Measurements from ENCODE around the gene COL4A4. TPM values are rescaled to one million over a fixed set of nuclear protein-coding genes. Genes with fewer than 3 reads are reported as not detected.

COL4A4 gene
- total RNA-seq, 1 donor from 2014 or later: 24.3 TPM

- TF ChIP-seq CTCF (IDR thresholded peaks at IDR 0.05): no peak
- Histone ChIP-seq H3K4me1 (no peaks in the 10 kb centered on the region), H3K36me3 (no peaks in the 10 kb centered on the region), H3K27ac (no peak overlapping the region), H3K27me3 (ENCODE audit: low read depth) (no peaks in the 10 kb centered on the region), H3K4me3 (no peak overlapping the region), H3K9me3 (no peaks in the 10 kb centered on the region)
- DNase-seq: no peak
- ATAC-seq: no peak
- intact Hi-C loops (cut with DNase I): no loop called here
These were observed 190.2 kb downstream of the COL4A4 start for GRCh38 chr2:226973816-226974215.

GRCh38 chr2:226971770-226972169 lies 192.2 kb downstream of the COL4A4 start:
- no peaks in the 10 kb centered on the region for H3K4me1 ChIP-seq
- intact Hi-C loops (cut with DNase I): no loop called here

GRCh38 chr2:226971084-226971483 lies 192.9 kb downstream of the COL4A4 start:
- H3K27me3 ChIP-seq (ENCODE audit: low read depth): no peaks in the 10 kb centered on the region
- ATAC-seq (no peak), DNase-seq (no peak)
- H3K27ac ChIP-seq: no peak overlapping the region
- H3K9me3 ChIP-seq: no peaks in the 10 kb centered on the region
- intact Hi-C loops (cut with DNase I): no loop called here
- no peak overlapping the region for H3K4me3 ChIP-seq
- no peaks in the 10 kb centered on the region for H3K4me1 ChIP-seq
- no peak for TF ChIP-seq CTCF (IDR thresholded peaks at IDR 0.05)
- H3K36me3 ChIP-seq: no peaks in the 10 kb centered on the region

More at GRCh38 chr2:226971770-226972169, 192.2 kb downstream of the COL4A4 start:
- DNase-seq: no peak
- no peaks in the 10 kb centered on the region for H3K27me3 ChIP-seq (ENCODE audit: low read depth)
- H3K9me3 ChIP-seq: no peaks in the 10 kb centered on the region
- H3K4me3 ChIP-seq: no peak overlapping the region
- H3K27ac ChIP-seq: no peak overlapping the region
- H3K36me3 ChIP-seq: no peaks in the 10 kb centered on the region
- no peak for TF ChIP-seq CTCF (IDR thresholded peaks at IDR 0.05)
- no peak for ATAC-seq

- DNase-seq (no peak), ATAC-seq (no peak)
- no peak overlapping the region for H3K27ac ChIP-seq
- no peaks in the 10 kb centered on the region for H3K4me1 ChIP-seq
- no peak overlapping the region for H3K4me3 ChIP-seq
- intact Hi-C loops (cut with DNase I): no loop called here
- H3K9me3 ChIP-seq: no peaks in the 10 kb centered on the region
- TF ChIP-seq CTCF (IDR thresholded peaks at IDR 0.05): no peak
- H3K27me3 ChIP-seq (ENCODE audit: low read depth): no peaks in the 10 kb centered on the region
- no peaks in the 10 kb centered on the region for H3K36me3 ChIP-seq
These were observed 193.6 kb downstream of the COL4A4 start for GRCh38 chr2:226970362-226970761.

- Histone ChIP-seq H3K27me3 (ENCODE audit: low read depth) (no peaks in the 10 kb centered on the region), H3K27ac (no peak overlapping the region), H3K4me3 (no peak overlapping the region), H3K36me3 (no peaks in the 10 kb centered on the region), H3K9me3 (no peaks in the 10 kb centered on the region), H3K4me1 (no peaks in the 10 kb centered on the region)
- DNase-seq (no peak), ATAC-seq (no peak)
- TF ChIP-seq CTCF (IDR thresholded peaks at IDR 0.05): no peak
- intact Hi-C loops (cut with DNase I): no loop called here
These were observed 194.5 kb downstream of the COL4A4 start for GRCh38 chr2:226969417-226970080.

Data from lower lobe of right lung (tissue), 2 donors.